GM12872 (cell line): ENCODE measurements around the gene ZNF438.

Source experiments
- TF ChIP-seq, protein P1 (sequence below): IDR thresholded peaks from 3 replicates; pipeline ENCODE4 v1.5.1; 2011; ENCODE audit warnings: low read depth, mild to moderate bottlenecking, low read length, moderate library complexity; ENCODE audit not compliant: insufficient read depth

The ZNF438 gene

DNA sequence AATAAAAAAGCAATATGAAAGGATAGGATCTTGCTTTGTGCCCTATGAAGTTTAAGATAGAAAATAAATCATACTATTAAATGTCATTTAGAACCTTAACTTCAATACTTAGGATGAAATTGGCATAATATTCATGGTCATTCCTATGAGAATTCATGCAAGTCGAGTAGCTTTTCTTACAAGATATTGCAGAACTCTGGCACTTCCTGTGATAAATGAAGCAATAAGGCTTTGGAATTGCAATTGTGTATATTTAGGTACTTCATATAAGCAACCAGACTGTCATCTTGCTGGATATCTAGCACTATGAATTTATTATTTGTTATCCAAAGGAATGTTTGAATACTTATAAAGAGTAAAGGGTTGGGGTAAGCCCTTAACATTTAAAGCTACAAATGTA, 116.5 kb downstream of the ZNF438 start:
- TF ChIP-seq, protein P1, sequence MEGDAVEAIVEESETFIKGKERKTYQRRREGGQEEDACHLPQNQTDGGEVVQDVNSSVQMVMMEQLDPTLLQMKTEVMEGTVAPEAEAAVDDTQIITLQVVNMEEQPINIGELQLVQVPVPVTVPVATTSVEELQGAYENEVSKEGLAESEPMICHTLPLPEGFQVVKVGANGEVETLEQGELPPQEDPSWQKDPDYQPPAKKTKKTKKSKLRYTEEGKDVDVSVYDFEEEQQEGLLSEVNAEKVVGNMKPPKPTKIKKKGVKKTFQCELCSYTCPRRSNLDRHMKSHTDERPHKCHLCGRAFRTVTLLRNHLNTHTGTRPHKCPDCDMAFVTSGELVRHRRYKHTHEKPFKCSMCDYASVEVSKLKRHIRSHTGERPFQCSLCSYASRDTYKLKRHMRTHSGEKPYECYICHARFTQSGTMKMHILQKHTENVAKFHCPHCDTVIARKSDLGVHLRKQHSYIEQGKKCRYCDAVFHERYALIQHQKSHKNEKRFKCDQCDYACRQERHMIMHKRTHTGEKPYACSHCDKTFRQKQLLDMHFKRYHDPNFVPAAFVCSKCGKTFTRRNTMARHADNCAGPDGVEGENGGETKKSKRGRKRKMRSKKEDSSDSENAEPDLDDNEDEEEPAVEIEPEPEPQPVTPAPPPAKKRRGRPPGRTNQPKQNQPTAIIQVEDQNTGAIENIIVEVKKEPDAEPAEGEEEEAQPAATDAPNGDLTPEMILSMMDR = no peak

GRCh38 chr10:30911303-30911863, 120.3 kb downstream of the ZNF438 start:
- TF ChIP-seq, protein P1 = no peak

DNA sequence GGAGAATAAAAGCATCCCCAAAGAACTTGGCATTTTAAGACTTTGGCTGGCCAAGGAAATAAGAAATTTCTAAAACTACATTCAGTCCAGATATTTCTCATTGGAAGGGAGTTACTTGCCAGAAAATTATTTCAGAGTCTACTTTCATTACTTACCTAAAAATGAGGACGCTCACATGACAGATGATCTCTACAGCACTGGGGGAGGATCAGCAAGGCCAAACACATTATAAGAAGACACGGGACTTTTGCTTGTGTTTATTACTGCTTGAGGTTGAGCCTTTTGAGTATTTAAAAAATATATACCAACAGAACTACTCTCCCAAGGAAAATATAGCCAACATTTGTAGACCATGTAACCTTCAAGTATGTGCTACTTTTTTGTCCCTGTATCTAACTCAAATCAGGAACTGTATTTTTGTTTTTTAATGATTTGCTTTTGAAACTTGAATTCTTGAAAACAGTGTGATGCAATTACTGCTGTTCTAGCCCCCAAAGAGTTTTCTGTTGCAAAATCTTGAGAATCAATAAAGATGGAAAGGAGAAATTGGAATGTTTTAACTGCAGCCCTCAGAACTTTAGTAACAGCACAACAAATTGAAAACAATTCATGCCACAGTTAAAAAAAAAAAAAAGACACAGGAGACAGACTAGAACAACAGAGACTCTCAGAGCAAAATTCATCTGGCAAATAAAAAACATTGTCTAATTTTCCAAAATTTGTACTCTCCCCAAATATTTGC, 128.1 kb downstream of the ZNF438 start:
- TF ChIP-seq, protein P1 = no peak

GRCh38 chr10:30902621-30903396, 128.9 kb downstream of the ZNF438 start:
- TF ChIP-seq, protein P1 = no peak

DNA sequence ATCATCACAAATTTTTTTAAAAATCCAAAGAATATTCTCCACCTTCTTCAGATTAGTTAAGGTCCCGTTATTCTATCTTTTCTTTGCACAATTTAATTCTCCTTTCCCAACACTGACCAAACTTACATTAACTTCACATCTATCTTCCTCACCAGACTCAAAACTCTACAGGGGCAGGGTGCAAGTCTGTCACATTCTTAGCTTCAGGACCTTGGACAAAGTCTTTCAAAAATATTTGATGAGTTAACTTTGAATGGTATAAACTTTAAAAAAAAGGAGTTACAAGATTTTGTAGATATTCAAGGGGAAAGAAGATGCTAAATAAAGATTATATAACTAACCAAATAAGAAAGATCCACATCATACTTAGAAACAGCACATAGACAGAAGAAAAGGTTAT, 132.7 kb downstream of the ZNF438 start:
- TF ChIP-seq, protein P1 = no peak

- TF ChIP-seq, protein P1 = no peak
Observed at GRCh38 chr10:30897547-30897946, 134.1 kb downstream of the ZNF438 start.

GRCh38 chr10:30897048-30897447, 134.6 kb downstream of the ZNF438 start:
- TF ChIP-seq, protein P1 = no peak
